ENCODE results near the gene HABP4.

The HABP4 gene

DNA sequence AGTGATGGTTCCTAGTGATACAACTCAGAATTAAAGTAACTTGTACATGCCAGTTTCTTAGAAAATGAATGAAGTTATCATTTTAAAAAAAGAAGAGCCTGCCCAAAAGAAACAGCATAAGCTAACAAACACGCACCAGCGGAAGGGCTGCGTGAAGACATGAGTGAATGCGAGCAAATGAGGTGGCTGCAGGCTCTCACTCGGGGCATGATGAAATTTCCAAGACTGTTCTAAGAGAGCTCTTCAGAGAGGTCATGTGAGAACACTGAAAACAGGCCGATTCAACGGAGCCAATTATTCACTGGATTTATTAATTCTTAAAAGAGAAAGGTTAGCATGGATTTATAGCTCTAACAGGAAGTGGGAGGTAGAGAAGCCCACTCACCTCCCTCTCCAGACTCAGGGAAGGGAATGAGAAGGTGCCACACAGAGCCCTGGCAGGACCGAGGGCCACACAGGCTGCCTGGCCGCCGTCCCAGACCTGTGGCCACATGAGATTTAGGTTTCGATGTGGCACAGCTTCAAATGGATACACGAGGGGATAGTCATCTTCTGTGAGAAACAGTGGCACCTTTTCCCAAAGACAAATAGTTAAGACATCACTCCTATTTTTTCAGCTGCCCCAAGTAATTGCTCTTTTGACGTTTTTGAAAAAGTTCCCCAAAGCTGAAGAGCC lies 55.5 kb downstream of the HABP4 start:
- TF ChIP-seq ZFX (IDR thresholded peaks at IDR 0.05; ENCODE audit: borderline replicate concordance) = no peak
- TF ChIP-seq, protein P1, sequence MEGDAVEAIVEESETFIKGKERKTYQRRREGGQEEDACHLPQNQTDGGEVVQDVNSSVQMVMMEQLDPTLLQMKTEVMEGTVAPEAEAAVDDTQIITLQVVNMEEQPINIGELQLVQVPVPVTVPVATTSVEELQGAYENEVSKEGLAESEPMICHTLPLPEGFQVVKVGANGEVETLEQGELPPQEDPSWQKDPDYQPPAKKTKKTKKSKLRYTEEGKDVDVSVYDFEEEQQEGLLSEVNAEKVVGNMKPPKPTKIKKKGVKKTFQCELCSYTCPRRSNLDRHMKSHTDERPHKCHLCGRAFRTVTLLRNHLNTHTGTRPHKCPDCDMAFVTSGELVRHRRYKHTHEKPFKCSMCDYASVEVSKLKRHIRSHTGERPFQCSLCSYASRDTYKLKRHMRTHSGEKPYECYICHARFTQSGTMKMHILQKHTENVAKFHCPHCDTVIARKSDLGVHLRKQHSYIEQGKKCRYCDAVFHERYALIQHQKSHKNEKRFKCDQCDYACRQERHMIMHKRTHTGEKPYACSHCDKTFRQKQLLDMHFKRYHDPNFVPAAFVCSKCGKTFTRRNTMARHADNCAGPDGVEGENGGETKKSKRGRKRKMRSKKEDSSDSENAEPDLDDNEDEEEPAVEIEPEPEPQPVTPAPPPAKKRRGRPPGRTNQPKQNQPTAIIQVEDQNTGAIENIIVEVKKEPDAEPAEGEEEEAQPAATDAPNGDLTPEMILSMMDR (IDR thresholded peaks at IDR 0.05) = no peak
- H3K27ac ChIP-seq = no peak overlapping the region

DNA sequence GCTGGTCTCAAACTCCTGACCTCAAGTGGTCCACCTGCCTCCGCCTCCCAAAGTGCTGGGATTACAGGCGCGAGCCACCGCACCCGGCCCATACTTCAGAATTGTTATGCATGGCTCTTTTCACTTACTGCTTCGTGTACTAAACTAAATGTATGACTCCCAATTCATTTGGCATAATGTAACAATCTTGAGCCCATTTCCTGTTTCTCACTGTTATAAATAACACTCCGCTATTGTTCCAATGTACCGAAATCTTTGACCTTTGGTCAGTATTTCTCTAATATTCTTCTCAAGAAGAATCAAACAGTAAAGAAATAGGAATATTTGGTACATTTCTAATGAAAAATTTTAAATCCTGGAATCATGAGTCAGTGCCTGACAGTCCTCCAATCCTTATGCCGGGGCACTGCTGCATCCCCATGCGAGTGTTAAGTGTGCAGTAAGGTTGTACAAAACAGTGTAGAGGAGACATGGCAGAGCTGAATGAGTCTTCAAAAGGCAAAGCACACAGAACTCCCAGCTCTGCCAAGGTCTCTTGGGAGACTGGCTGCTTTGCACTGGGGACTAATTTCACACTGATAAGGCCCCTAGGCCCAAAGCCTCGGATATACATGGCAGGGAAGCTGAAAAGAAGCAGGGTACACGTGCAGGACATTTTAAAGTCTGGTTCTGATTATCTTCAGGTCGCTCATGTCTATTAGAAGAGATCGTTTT lies 58.4 kb downstream of the HABP4 start:
- H3K27ac ChIP-seq = no peak overlapping the region
- TF ChIP-seq, protein P1 (IDR thresholded peaks at IDR 0.05) = no peak
- TF ChIP-seq ZFX (IDR thresholded peaks at IDR 0.05; ENCODE audit: borderline replicate concordance) = no peak

DNA sequence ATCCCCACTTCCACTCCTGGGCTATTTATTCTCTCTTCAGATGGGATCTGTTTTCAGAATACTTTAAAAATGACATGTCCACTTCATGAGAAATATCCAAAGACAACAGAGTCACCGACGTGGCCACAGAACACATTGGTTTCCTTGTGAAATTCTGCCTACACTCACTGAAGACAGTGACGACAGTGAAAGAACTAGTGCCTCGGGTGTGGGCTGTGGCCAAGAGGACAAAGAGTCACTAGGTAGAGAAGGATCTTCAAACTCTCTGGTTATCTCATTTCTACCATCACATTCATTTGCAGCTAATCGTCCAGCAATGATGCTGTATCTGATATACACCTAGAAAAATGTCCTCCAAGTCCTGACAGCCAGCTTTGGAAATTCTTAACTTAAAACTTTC lies 59.1 kb downstream of the HABP4 start:
- no peak overlapping the region for H3K27ac ChIP-seq
- TF ChIP-seq ZFX (IDR thresholded peaks at IDR 0.05; ENCODE audit: borderline replicate concordance) = no peak

DNA sequence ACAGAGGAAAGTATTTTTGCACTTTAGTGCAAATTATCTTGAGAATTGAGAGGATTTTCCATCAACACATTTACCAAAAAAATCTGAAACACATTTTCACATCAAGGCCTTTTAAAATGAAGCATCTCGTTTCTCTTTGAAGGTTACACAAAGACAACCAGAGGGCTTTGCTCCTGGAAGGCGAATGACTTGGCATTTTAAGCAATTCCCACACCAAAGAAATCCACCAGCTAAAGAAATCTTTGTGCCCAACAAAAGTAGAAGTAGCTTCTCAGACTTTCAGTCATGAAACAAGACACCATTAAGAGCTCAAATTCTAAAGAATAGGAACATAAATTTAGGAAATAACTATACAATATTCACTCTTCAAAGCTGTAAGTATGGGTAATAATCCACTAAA lies 59.9 kb downstream of the HABP4 start:
- TF ChIP-seq ZFX (IDR thresholded peaks at IDR 0.05; ENCODE audit: borderline replicate concordance) = no peak
- TF ChIP-seq, protein P1 (IDR thresholded peaks at IDR 0.05) = no peak
- H3K27ac ChIP-seq = no peak overlapping the region

DNA sequence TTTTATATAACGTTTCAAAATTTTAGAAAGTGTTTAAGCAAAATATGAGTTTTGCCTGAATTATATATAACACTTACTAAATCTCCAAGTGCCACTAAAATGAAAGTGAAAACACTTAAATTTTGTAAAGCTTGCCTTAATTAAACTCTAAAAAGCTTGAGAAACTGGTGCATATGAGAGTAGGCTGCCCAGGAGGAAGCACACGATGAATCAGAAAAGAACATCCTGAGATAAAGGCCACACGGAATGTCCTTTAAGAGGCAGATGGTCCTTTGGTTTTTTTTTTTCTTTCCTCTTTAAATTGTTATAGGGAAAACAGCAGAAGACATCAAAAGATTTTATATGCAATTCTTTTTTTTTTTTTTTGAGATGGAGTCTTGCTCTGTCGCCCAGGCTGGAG lies 60.3 kb downstream of the HABP4 start:
- TF ChIP-seq ZFX (IDR thresholded peaks at IDR 0.05; ENCODE audit: borderline replicate concordance) = no peak
- TF ChIP-seq, protein P1 (IDR thresholded peaks at IDR 0.05) = no peak
- no peak overlapping the region for H3K27ac ChIP-seq

DNA sequence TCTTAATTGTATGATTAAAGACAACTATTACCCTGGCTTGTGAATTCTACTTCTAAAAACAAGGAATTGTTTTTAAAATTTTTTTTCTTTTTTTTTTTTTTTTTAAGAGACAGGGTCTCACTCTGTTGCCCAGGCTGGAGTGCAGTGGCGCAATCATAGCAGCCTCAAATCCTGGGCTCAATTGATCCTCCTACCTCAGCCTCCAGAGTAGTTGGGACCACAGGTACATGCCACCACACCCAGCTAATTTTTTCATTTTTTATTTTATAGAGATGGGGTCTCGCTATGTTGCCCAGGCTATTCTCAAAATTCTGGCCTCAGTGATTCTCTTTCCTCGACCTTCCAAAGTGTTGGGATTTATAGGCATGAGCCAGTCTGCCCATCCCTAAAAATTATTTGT lies 62.3 kb downstream of the HABP4 start:
- TF ChIP-seq, protein P1 (IDR thresholded peaks at IDR 0.05) = no peak
- TF ChIP-seq ZFX (IDR thresholded peaks at IDR 0.05; ENCODE audit: borderline replicate concordance) = no peak
- no peak overlapping the region for H3K27ac ChIP-seq

DNA sequence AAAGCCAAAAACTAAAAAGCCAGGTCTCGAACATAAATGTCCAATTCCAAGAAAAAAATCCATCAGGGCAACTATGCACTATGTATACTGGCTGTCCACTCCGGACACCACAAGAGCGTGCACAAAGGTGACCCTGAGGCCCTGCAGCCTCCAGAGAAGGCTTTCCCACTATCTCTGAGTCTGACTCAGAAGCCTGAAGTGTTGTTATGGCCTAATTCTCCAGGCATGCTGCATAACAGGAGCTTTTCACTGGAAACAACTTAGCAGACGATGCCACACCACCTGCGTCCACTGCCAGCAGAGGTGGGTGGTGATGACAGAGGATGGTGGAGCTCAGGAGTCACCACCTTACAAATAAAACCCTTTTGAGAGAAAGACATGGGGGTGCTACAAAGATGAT lies 63.7 kb downstream of the HABP4 start:
- TF ChIP-seq, protein P1 (IDR thresholded peaks at IDR 0.05) = no peak
- no peak for TF ChIP-seq ZFX (IDR thresholded peaks at IDR 0.05; ENCODE audit: borderline replicate concordance)
- no peak overlapping the region for H3K27ac ChIP-seq

All from 22Rv1 (cell line).